Activated T-cell treated with anti-CD3 and anti-CD28 coated beads for 48 hours (primary cell): ENCODE measurements around the gene NKX2-3.

ENCODE experiments used
- DNase-seq: peaks from one replicate; pipeline ENCODE4 v3.0.0-alpha.2; 2020; ENCODE audit warnings: low read depth

NKX2-3 gene

DNA sequence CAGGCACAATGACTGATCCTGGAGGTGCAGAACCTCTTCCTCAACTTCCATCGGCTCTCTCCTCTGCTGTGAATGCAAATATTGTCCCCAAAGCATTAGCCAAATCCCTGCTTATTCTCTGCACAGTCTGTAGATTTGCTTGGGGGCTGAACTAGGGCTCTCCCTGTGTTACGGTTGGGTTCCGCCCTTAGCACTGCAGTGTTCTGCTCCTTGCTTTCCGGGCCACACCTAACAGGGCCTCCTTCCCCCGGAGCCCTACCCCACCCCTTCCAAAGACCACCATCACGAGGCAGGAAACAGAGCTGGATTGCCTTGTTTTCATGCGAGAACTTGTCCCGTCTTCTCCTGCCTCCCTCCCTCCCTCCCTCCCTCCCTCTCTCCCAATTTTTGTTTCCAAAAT, 50.9 kb downstream of the NKX2-3 start:
- no peak for DNase-seq
